ENCODE data around the gene TUBGCP6. TPM values are rescaled to one million over a fixed set of nuclear protein-coding genes. Genes with fewer than 3 reads are reported as not detected.

TUBGCP6 gene
- total RNA-seq, 4 donors from 2014 or later, result 43.8 to 110 (median 73.1) TPM

GRCh38 chr22:50242406-50242949 lies 2.3 kb downstream of the TUBGCP6 start:
- no peak for DNase-seq
- no peaks in the 10 kb centered on the region for H3K27me3 ChIP-seq
- H3K4me3 ChIP-seq, result peak overlapping the region in 3 of 4 donors; percentile 66 to 92 (median 86)
- peaks cover 31 to 50% (median 43%) of the 10 kb centered on the region in 4 donors for H3K4me1 ChIP-seq
- in situ Hi-C loops (cut with MboI; ENCODE audit: low pct_ligation_motif_present in 1 of 4, low pct_unique_long_range_greater_than_20kb in 1 of 4, low sequenced_read_pairs in 3 of 4), result no loop called here
- WGBS, 2 donors (ENCODE audit: low coverage in 1 of 2), result 56 to 57% methylated on average over 13 to 14 of the region's 14 CpGs
- no peaks in the 10 kb centered on the region for H3K9me3 ChIP-seq
- TF ChIP-seq POLR2A (IDR thresholded peaks at IDR 0.05), result no peak
- no peak for TF ChIP-seq EP300 (IDR thresholded peaks at IDR 0.05; ENCODE audit: low read depth)
- no peak for TF ChIP-seq CTCF (IDR thresholded peaks at IDR 0.05)
- TF ChIP-seq POLR2AphosphoS5 (IDR thresholded peaks at IDR 0.05), result no peak
- intact Hi-C loops (cut with DNase I; ENCODE audit: low total_unique reads), result no loop called here
- H3K36me3 ChIP-seq, result no peaks in the 10 kb centered on the region
- H3K27ac ChIP-seq, result no peak overlapping the region

GRCh38 chr22:50238755-50239154 lies 6.1 kb downstream of the TUBGCP6 start:
- intact Hi-C loops (cut with DNase I; ENCODE audit: low total_unique reads) (no loop called here), in situ Hi-C loops (cut with MboI; ENCODE audit: low pct_ligation_motif_present in 1 of 4, low pct_unique_long_range_greater_than_20kb in 1 of 4, low sequenced_read_pairs in 3 of 4) (no loop called here)
- TF ChIP-seq EP300 (IDR thresholded peaks at IDR 0.05; ENCODE audit: low read depth) (no peak), POLR2A (IDR thresholded peaks at IDR 0.05) (no peak), CTCF (IDR thresholded peaks at IDR 0.05) (no peak), POLR2AphosphoS5 (IDR thresholded peaks at IDR 0.05) (no peak)
- no peak for DNase-seq
- Histone ChIP-seq H3K9me3 (no peaks in the 10 kb centered on the region), H3K27me3 (no peaks in the 10 kb centered on the region), H3K4me3 (no peak overlapping the region), H3K4me1 (peaks cover 22 to 34% (median 29%) of the 10 kb centered on the region in 4 donors), H3K27ac (no peak overlapping the region), H3K36me3 (no peaks in the 10 kb centered on the region)
- 91 to 92% methylated on average over 2 to 9 of the region's 9 CpGs for WGBS, 2 donors (ENCODE audit: low coverage in 1 of 2)

DNA sequence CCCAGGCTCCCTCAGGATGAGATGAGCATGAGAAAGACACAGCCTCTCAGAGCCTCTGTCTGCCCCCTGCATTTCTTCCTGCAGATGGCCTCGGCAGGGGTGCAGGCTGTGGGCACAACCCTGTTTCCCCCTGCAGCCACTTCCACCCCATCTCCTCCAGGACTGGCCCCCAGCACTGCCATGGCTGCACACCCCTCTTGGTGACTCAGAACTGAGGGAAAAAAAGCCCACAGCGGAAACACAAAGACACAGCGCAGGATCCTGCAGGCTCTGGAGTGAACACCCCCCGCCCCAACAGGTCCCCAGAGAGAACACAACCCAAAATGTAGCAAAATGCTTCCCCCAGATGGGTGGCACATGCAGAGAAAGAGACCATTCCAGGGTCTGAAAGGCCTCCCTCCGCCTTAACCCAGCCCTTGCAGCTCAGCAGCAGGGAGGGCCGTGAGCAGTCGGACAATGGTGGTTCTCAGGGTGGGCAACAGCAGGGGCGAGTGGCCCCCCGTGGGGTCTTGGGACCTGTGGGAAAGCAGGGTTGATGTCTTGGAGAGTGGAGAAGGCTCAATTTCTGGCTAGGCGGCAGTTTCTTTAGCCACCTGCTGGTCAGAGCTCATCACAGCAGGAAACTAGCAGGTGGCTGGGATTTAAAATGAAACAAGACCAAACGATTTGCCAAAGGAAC lies 8.0 kb downstream of the TUBGCP6 start:
- H3K27me3 ChIP-seq, result no peaks in the 10 kb centered on the region
- no peak for DNase-seq
- WGBS, 2 donors (ENCODE audit: low coverage in 1 of 2), result 71 to 92% methylated on average over 2 to 10 of the region's 11 CpGs
- peaks cover 8 to 15% (median 10%) of the 10 kb centered on the region in 4 donors for H3K4me1 ChIP-seq
- TF ChIP-seq EP300 (IDR thresholded peaks at IDR 0.05; ENCODE audit: low read depth) (no peak), POLR2A (IDR thresholded peaks at IDR 0.05) (no peak), POLR2AphosphoS5 (IDR thresholded peaks at IDR 0.05) (no peak), CTCF (IDR thresholded peaks at IDR 0.05) (peak in 4 of 5 experiments; percentile 32 to 51 (median 35))
- in situ Hi-C loops (cut with MboI; ENCODE audit: low pct_ligation_motif_present in 1 of 4, low pct_unique_long_range_greater_than_20kb in 1 of 4, low sequenced_read_pairs in 3 of 4), result no loop called here
- intact Hi-C loops (cut with DNase I; ENCODE audit: low total_unique reads), result no loop called here
- H3K9me3 ChIP-seq, result no peaks in the 10 kb centered on the region
- H3K4me3 ChIP-seq, result no peak overlapping the region
- H3K27ac ChIP-seq, result no peak overlapping the region
- no peaks in the 10 kb centered on the region for H3K36me3 ChIP-seq

DNA sequence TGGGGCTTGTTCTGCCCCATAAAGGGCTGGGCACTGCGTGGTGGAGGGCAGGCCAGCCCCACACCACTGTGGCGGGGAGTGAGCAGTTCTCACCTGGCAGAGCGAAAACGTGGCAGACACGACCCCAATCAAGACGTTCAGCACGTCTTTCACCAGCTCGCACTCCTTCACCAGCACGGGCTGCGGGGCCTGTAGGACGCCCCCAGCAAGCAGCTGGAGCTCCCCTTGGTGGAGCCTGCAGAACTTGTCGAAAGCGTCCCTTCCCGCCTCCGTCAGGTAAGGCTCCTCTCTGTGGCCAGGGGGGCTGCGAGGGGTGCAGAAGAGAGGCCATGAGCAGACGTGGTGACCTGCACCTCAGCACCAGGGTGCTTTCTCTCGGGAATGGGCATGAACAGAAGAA lies 11.6 kb downstream of the TUBGCP6 start:
- H3K9me3 ChIP-seq, result no peaks in the 10 kb centered on the region
- no peaks in the 10 kb centered on the region for H3K27me3 ChIP-seq
- WGBS, 2 donors (ENCODE audit: low coverage in 1 of 2), result 92% methylated on average over 18 of the region's 18 CpGs; no CpG with 5 or more reads in 1 of the 2 donors
- in situ Hi-C loops (cut with MboI; ENCODE audit: low pct_ligation_motif_present in 1 of 4, low pct_unique_long_range_greater_than_20kb in 1 of 4, low sequenced_read_pairs in 3 of 4) (no loop called here), intact Hi-C loops (cut with DNase I; ENCODE audit: low total_unique reads) (no loop called here)
- H3K4me3 ChIP-seq, result no peak overlapping the region
- no peaks in the 10 kb centered on the region for H3K36me3 ChIP-seq
- DNase-seq, result no peak
- TF ChIP-seq EP300 (IDR thresholded peaks at IDR 0.05; ENCODE audit: low read depth) (no peak), POLR2A (IDR thresholded peaks at IDR 0.05) (no peak), CTCF (IDR thresholded peaks at IDR 0.05) (no peak), POLR2AphosphoS5 (IDR thresholded peaks at IDR 0.05) (no peak)
- no peak overlapping the region for H3K27ac ChIP-seq
- H3K4me1 ChIP-seq, result no peaks in the 10 kb centered on the region

All from transverse colon (tissue), 4 donors.